Left ventricle myocardium inferior (tissue), 1 donor: ENCODE measurements around the gene SLC66A2. TPM values are rescaled to one million over a fixed set of nuclear protein-coding genes. Genes with fewer than 3 reads are reported as not detected.

Experiments used
- DNase-seq: peaks from one replicate; pipeline ENCODE4 v3.0.0-alpha.2; 2020
- H3K27ac ChIP-seq: fragments of 200-600 bp; replicated peaks from 2 replicates; pipeline ENCODE4 v1.8.0; 2021
- H3K27me3 ChIP-seq: fragments of 200-600 bp; 2 replicates; pipeline ENCODE4 v1.8.0; 2021; ENCODE audit warnings: low read depth
- H3K36me3 ChIP-seq: fragments of 200-600 bp; 2 replicates; pipeline ENCODE4 v1.8.0; 2021
- H3K4me1 ChIP-seq: fragments of 200-600 bp; 2 replicates; pipeline ENCODE4 v1.8.0; 2021
- H3K4me3 ChIP-seq: fragments of 200-600 bp; 2 replicates; pipeline ENCODE4 v1.8.0; 2021; ENCODE audit warnings: mild to moderate bottlenecking, moderate library complexity
- H3K9me3 ChIP-seq: fragments of 200-600 bp; replicated peaks from 2 replicates; pipeline ENCODE4 v1.8.0; 2021
- intact Hi-C: fragments of 100-400 bp; cut with micrococcal nuclease; formaldehyde crosslinking; loops from one replicate; pipeline ENCODE4 v1.11.0; 2022
- total RNA-seq: library from RNA; stranded (reverse); fragmentation: NEBNext Ultra II Directional; extraction: Animal tissue kit (Norgen Biotek cat#: 25700); gene quantifications from one replicate; pipeline ENCODE4 v1.2.1, GENCODE V29; 2021
- TF ChIP-seq, protein P1 (sequence below): fragments of 200-600 bp; IDR thresholded peaks from 2 replicates; pipeline ENCODE4 v1.8.0; 2021; ENCODE audit warnings: antibody characterized with exemption, mild to moderate bottlenecking, borderline replicate concordance
- donor health status: DM: no; HTN: yes; CAD: no; lungs with severe emphysema.

SLC66A2 gene
- total RNA-seq, 1 donor from 2014 or later, result 27.4 TPM

DNA sequence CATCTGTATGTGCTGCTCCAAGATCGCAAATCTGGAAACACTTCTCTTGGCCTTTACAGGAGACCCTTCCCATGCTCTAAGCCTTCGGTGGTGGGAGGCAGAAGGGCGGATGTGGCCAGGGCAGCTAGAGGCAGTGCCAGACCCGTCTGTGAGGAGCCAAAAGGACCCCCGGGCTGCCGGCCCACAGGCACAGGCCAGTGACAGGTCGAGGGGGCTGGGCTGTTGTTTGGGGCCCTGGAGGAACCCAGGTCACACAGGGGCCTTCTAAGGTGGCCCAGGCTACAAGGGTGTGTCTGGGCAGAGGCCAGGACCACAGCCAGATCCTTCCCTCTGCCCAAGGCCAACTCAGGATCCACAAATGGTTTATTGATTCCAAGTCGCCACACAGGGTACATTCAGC is 49.4 kb downstream of the SLC66A2 start:
- DNase-seq, result no peak
- Histone ChIP-seq H3K36me3 (peaks cover 26% of the 10 kb centered on the region), H3K9me3 (peaks cover 26% of the 10 kb centered on the region), H3K27me3 (no peaks in the 10 kb centered on the region), H3K4me3 (no peak overlapping the region), H3K27ac (no peak overlapping the region), H3K4me1 (no peaks in the 10 kb centered on the region)
- intact Hi-C loops, result no loop called here
- TF ChIP-seq, protein P1, sequence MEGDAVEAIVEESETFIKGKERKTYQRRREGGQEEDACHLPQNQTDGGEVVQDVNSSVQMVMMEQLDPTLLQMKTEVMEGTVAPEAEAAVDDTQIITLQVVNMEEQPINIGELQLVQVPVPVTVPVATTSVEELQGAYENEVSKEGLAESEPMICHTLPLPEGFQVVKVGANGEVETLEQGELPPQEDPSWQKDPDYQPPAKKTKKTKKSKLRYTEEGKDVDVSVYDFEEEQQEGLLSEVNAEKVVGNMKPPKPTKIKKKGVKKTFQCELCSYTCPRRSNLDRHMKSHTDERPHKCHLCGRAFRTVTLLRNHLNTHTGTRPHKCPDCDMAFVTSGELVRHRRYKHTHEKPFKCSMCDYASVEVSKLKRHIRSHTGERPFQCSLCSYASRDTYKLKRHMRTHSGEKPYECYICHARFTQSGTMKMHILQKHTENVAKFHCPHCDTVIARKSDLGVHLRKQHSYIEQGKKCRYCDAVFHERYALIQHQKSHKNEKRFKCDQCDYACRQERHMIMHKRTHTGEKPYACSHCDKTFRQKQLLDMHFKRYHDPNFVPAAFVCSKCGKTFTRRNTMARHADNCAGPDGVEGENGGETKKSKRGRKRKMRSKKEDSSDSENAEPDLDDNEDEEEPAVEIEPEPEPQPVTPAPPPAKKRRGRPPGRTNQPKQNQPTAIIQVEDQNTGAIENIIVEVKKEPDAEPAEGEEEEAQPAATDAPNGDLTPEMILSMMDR, result no peak

DNA sequence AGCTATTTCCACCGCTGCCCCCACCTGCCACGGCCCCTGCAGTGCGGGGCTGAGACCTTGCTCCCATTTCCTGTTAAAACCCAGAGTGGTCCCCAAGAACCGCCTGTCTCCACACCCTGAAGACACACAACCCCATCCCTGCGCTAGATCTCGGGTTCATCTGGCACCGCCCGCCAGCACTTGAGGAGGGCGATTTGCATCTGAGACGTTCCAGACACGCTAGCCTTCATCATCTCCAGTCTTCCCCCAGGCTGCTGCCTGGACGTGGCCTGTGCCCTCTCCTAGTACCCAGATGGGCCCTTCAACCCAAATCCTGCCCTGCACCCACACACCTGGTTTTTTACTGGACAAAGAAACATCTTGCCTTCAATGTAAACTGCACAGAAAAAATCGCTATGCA is 49.8 kb downstream of the SLC66A2 start:
- no peak for DNase-seq
- Histone ChIP-seq H3K9me3 (peaks cover 30% of the 10 kb centered on the region), H3K4me1 (no peaks in the 10 kb centered on the region), H3K27me3 (no peaks in the 10 kb centered on the region), H3K4me3 (no peak overlapping the region), H3K27ac (no peak overlapping the region), H3K36me3 (peaks cover 26% of the 10 kb centered on the region)
- TF ChIP-seq, protein P1, result no peak
- intact Hi-C loops, result no loop called here

DNA sequence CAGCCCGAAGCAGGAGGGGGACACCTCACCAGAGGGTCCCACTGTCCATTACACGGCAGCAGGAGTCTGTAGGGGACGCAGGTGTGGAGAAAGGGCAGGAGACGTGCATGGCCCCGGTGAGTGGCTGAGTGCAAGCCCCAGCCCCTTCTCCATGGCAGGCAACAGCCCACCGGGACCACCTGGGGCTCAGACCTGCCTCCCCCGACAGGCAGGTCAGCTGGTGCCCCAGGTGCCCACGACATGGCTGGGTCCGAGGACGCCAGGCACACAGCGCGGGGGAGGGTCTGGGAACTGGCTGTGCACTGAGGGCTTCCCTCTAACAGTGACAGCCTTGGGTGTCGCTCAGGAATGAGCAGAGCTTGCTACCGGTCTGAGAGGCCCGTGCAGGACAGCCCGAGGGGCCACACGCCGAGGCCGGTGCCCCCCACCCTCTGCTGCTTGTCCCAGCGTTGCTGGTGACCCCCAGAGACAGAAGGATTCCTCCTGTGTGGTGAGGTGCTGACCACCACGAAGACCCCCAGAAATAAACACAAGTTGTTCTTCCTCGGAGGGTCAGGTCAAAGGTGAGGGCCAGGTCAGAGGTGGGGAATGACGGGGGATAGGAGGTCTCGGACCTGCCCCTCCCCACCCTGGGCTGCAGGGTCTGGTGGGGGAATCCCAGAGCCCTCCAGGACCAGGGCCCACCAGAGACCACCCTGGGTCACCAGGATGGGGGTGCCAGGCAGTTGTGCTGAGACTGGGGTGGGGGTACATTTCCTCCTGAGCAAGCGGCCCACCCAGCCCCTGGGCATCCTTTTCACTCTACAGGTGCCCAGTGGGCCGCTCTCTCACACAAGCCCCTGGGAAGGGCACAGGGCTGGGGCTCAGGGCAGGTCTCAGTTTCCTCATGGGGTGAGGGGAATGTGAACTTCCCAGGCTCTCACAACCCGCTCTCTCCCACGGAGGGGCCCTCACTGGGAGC is 50.6 kb downstream of the SLC66A2 start:
- Histone ChIP-seq H3K27ac (no peak overlapping the region), H3K4me1 (no peaks in the 10 kb centered on the region), H3K27me3 (no peaks in the 10 kb centered on the region), H3K9me3 (peaks cover 38% of the 10 kb centered on the region), H3K4me3 (no peak overlapping the region), H3K36me3 (peaks cover 26% of the 10 kb centered on the region)
- intact Hi-C loops, result no loop called here
- DNase-seq, result no peak
- TF ChIP-seq, protein P1, result no peak

DNA sequence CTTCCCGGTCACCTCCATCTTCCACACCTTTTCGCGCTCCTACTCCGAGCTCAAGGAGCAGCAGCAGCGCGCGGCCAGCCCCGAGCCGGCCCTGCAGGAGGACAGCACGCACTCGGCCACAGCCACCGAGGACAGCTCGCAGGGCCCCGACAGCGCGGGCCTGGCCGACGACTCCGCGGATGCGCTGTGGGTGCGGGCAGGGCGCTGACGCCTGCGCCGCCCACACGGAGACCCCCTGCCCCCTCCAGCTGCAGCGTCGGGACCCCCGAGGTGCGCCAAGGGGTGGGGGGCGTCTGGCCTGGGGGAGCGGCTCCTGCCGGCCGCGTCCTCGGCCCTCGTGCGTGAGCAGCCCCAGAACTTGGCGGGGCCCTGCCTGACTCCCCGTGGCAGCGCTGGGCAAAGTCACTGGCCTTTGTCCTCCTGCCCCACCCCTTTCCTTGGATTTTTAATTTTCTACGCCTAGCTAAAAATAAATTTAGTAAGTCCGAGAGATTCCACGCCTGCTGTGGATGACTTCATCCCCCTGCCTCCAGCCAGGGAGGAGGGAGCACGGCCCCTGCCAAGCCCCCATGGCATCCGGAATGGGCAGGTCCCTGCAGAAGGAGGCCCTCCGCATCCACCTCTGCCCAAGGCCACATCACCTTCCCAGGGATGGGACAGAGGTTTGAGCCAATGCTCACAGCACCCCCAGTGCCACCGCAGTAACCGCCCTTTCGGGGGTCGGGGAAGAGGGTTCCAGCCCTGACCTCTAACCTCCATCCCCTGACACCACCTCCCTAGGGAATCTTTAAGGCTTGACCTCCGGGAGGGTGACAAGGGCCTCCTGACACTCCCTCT is 51.6 kb downstream of the SLC66A2 start:
- Histone ChIP-seq H3K4me1 (no peaks in the 10 kb centered on the region), H3K27ac (no peak overlapping the region), H3K27me3 (no peaks in the 10 kb centered on the region), H3K9me3 (peaks cover 49% of the 10 kb centered on the region), H3K4me3 (no peak overlapping the region), H3K36me3 (peaks cover 26% of the 10 kb centered on the region)
- intact Hi-C loops, result no loop called here
- DNase-seq, result no peak
- TF ChIP-seq, protein P1, result no peak

DNA sequence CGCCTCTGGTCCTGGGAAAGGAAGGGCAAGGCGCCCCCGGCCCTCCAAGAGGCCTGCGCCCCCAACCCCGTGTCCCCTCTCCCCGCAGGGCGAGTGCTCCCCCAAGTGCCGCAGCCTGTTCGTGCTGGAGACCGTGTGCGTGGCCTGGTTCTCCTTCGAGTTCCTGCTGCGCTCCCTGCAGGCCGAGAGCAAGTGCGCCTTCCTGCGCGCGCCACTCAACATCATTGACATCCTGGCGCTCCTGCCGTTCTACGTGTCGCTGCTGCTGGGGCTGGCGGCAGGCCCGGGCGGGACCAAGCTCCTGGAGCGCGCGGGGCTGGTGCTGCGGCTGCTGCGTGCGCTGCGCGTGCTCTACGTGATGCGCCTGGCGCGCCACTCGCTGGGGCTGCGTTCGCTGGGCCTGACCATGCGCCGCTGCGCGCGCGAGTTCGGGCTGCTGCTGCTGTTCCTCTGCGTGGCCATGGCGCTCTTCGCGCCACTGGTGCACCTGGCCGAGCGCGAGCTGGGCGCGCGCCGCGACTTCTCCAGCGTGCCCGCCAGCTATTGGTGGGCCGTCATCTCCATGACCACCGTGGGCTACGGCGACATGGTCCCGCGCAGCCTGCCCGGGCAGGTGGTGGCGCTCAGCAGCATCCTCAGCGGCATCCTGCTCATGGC is 52.4 kb downstream of the SLC66A2 start:
- no peak overlapping the region for H3K4me3 ChIP-seq
- TF ChIP-seq, protein P1, result no peak
- H3K27ac ChIP-seq, result no peak overlapping the region
- H3K9me3 ChIP-seq, result peaks cover 56% of the 10 kb centered on the region
- no peaks in the 10 kb centered on the region for H3K4me1 ChIP-seq
- H3K27me3 ChIP-seq, result no peaks in the 10 kb centered on the region
- DNase-seq, result no peak
- peaks cover 20% of the 10 kb centered on the region for H3K36me3 ChIP-seq
- intact Hi-C loops, result no loop called here
